Ovary (tissue), 9 donors: ENCODE results near the gene PER3. TPM values are rescaled to one million over a fixed set of nuclear protein-coding genes. Genes with fewer than 3 reads are reported as not detected.

Experiments
- DNase-seq, 5 donors: peaks; one replicate each; pipeline ENCODE4 v3.0.0-alpha.2; 2019 to 2020
- H3K27ac ChIP-seq, 2 donors: fragments of 200-600 bp; one replicate each; pipeline versions ENCODE4 v1.5.1 to v1.8.0; 2019 to 2022
- H3K27me3 ChIP-seq: fragments of 200-600 bp; one replicate; pipeline ENCODE4 v1.8.0; 2022
- H3K36me3 ChIP-seq: fragments of 200-600 bp; sonication (generic); one replicate; pipeline ENCODE4 v1.5.1; 2019
- H3K4me1 ChIP-seq: one replicate; pipeline ENCODE4 v1.8.1; 2013; ENCODE audit warnings: mild to moderate bottlenecking, moderate library complexity; ENCODE audit not compliant: insufficient read depth
- H3K4me3 ChIP-seq: fragments of 200-600 bp; sonication (generic); one replicate; pipeline ENCODE4 v1.5.1; 2017
- H3K9me3 ChIP-seq, 2 donors: fragments of 200-600 bp in 1 of 2; sonication (generic) in 1 of 2; one replicate each; pipeline versions ENCODE4 v1.5.1 to v1.8.1; 2013 to 2019; ENCODE audit warnings: mild to moderate bottlenecking in 1 of 2, moderate library complexity in 1 of 2
- CTCF ChIP-seq, 3 donors: fragments of 450-650 bp in 2 of 3; fragments of 200-600 bp in 1 of 3; IDR thresholded peaks; one replicate each; pipeline versions ENCODE4 v1.5.1 to v1.8.0; 2016 to 2022; ENCODE audit warnings: antibody characterized with exemption in 3 of 3, mild to moderate bottlenecking in 1 of 3
- EP300 ChIP-seq: sonication (generic); formaldehyde crosslinking; IDR thresholded peaks from one replicate; pipeline ENCODE4 v1.6.1; 2017; ENCODE audit warnings: antibody characterized with exemption
- POLR2A ChIP-seq: fragments of 450-650 bp; IDR thresholded peaks from one replicate; pipeline ENCODE4 v1.6.1; 2017; ENCODE audit warnings: antibody characterized with exemption, mild to moderate bottlenecking, moderate library complexity
- WGBS, 3 donors: extraction: QIAGEN DNeasy Blood & Tissue Kit in 1 of 3; methylation state at CpG; one replicate each; pipeline versions ENCODE4 v1.1.5 to v1.1.7; 2013 to 2017; 5-methylcytosine and 5-hydroxymethylcytosine counted together
- intact Hi-C, 4 donors: fragments of 100-400 bp; cut with DNase I; formaldehyde crosslinking; loops; one replicate each; pipeline versions ENCODE4 v1.11.0 to v1.15.1; 2022 to 2023
- polyA plus RNA-seq, 2 donors: library from polyadenylated mRNA; stranded (reverse); fragments of 200-250 nt in 1 of 2; fragments of 350-450 nt in 1 of 2; fragmentation: Illumina TruSeq in 1 of 2; extraction: RNeasy Lipid Tissue Mini Kit (QIAGEN cat#74804) in 1 of 2; gene quantifications; one replicate each; pipeline ENCODE4 v1.2.3, GENCODE V29; 2013 to 2014
- total RNA-seq, 7 donors: library from RNA; depleted of rRNA in 2 of 7; stranded (reverse); fragments of >200 nt in 2 of 7; fragmentation: NEBNext Ultra II Directional in 3 of 7; extraction: Animal tissue kit (Norgen Biotek cat#: 25700) in 3 of 7; gene quantifications; one replicate each; pipeline versions ENCODE4 v1.1.0 to v1.2.4, GENCODE V29; 2016 to 2023
- donor health status: DM: no; HTN: no; CAD: no; lungs with moderate emphysema.
- donor health status: DM: no; HTN: no; CAD: no.
- donor health status: Bipolar disorder and iron deficiency.
- donor health status: DM: yes; HTN: yes; CAD: no.
- donor health status: DM: no; HTN: no; CAD: no.
- donor health status: DM: yes; HTN: yes; CAD: no.

The PER3 gene
- total and polyA plus RNA-seq, 9 donors, result 11.9 to 49.8 (median 25.3) TPM

GRCh38 chr1:7862211-7863060 is 78.3 kb downstream of the PER3 start:
- DNase-seq, result no peak
- Histone ChIP-seq H3K27me3 (no peaks in the 10 kb centered on the region), H3K36me3 (no peaks in the 10 kb centered on the region), H3K27ac (no peak overlapping the region), H3K9me3 (no peaks in the 10 kb centered on the region), H3K4me3 (no peak overlapping the region), H3K4me1 (no peaks in the 10 kb centered on the region)
- intact Hi-C loops, result no loop called here
- TF ChIP-seq CTCF (IDR thresholded peaks at IDR 0.05), result no peak
- TF ChIP-seq POLR2A, result no peak
- TF ChIP-seq EP300, result no peak
- WGBS, 3 donors, result 87 to 93% (median 89%) methylated on average over 17 of the region's 17 CpGs

- Histone ChIP-seq H3K9me3 (no peaks in the 10 kb centered on the region), H3K27ac (no peak overlapping the region), H3K4me1 (no peaks in the 10 kb centered on the region), H3K36me3 (no peaks in the 10 kb centered on the region), H3K4me3 (no peak overlapping the region), H3K27me3 (no peaks in the 10 kb centered on the region)
- intact Hi-C loops, result no loop called here
- WGBS, 3 donors, result 58 to 61% (median 60%) methylated on average over 17 of the region's 17 CpGs
- no peak for TF ChIP-seq CTCF (IDR thresholded peaks at IDR 0.05)
- no peak for TF ChIP-seq POLR2A
- no peak for TF ChIP-seq EP300
- DNase-seq, result no peak
Observed at GRCh38 chr1:7863756-7864328, 79.8 kb downstream of the PER3 start.

GRCh38 chr1:7865978-7866377 is 81.9 kb downstream of the PER3 start:
- intact Hi-C loops, result no loop called here
- 89 to 91% (median 89%) methylated on average over 16 of the region's 16 CpGs for WGBS, 3 donors

More at GRCh38 chr1:7865978-7866377, 81.9 kb downstream of the PER3 start:
- Histone ChIP-seq H3K4me1 (no peaks in the 10 kb centered on the region), H3K4me3 (no peak overlapping the region), H3K9me3 (no peaks in the 10 kb centered on the region), H3K36me3 (no peaks in the 10 kb centered on the region), H3K27ac (no peak overlapping the region), H3K27me3 (no peaks in the 10 kb centered on the region)
- DNase-seq, result no peak
- TF ChIP-seq EP300, result no peak
- TF ChIP-seq POLR2A, result no peak
- no peak for TF ChIP-seq CTCF (IDR thresholded peaks at IDR 0.05)
